Neural crest cell (in vitro differentiated cells): ENCODE results near the gene BEST1. TPM values are rescaled to one million over a fixed set of nuclear protein-coding genes. Genes with fewer than 3 reads are reported as not detected.

Source experiments
- DNase-seq: peaks from one replicate; pipeline ENCODE4 v3.0.0; 2021; ENCODE audit warnings: low read depth, mixed read lengths, low spot score
- H3K27ac Mint-ChIP-seq: one replicate; pipeline ENCODE4 v1.8.0; 2021; ENCODE audit warnings: mild to moderate bottlenecking, mixed read lengths; ENCODE audit not compliant: unreplicated experiment
- H3K27me3 Mint-ChIP-seq: 2 replicates; pipeline ENCODE4 v1.8.0; 2021; ENCODE audit warnings: low read depth, mild to moderate bottlenecking, mixed read lengths
- H3K36me3 Mint-ChIP-seq: 2 replicates; pipeline ENCODE4 v1.8.0; 2021; ENCODE audit warnings: low read depth, mild to moderate bottlenecking, mixed read lengths
- H3K4me1 Mint-ChIP-seq: 2 replicates; pipeline ENCODE4 v1.8.0; 2021; ENCODE audit warnings: mixed read lengths
- H3K4me3 Mint-ChIP-seq: one replicate; pipeline ENCODE4 v1.8.0; 2021; ENCODE audit warnings: mild to moderate bottlenecking, mixed read lengths
- H3K9me3 Mint-ChIP-seq: 2 replicates; pipeline ENCODE4 v1.8.0; 2021; ENCODE audit warnings: mixed read lengths
- total RNA-seq: library from RNA; stranded (reverse); gene quantifications from 2 replicates; pipeline ENCODE4 v1.2.1, GENCODE V29; 2021
- TF ChIP-seq, protein P1 (sequence below): fragments of 200-600 bp; sonication (generic); conservative IDR thresholded peaks from 2 replicates; pipeline ENCODE4 v1.5.0; 2021; ENCODE audit warnings: antibody characterized with exemption, mild to moderate bottlenecking

BEST1 gene
- total RNA-seq, 1 donor from 2014 or later, result 0.96 TPM

DNA sequence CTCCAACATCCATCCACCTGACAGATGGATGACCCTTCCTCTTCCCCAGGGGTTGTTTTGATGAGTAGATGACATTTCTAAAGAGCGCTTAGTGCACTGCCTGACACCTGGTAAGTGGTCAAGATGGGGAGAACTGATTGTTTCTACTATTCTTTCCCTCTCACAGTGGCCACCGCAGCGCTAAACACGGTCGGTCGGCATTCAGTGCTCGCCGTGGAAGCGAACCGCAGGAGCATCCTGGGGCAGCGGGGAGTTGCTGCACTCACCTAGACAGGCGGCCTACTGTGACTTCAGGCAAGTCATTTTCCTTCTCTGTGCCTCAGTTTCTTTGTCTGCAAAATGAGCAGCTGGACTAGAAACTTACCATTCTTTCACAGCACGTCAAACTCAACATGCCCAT lies 5.0 kb upstream of the BEST1 start:
- no peak overlapping the region for H3K27ac Mint-ChIP-seq
- H3K4me1 Mint-ChIP-seq, result peaks cover 12% of the 10 kb centered on the region
- H3K4me3 Mint-ChIP-seq, result no peak overlapping the region
- H3K9me3 Mint-ChIP-seq, result no peaks in the 10 kb centered on the region
- TF ChIP-seq, protein P1, sequence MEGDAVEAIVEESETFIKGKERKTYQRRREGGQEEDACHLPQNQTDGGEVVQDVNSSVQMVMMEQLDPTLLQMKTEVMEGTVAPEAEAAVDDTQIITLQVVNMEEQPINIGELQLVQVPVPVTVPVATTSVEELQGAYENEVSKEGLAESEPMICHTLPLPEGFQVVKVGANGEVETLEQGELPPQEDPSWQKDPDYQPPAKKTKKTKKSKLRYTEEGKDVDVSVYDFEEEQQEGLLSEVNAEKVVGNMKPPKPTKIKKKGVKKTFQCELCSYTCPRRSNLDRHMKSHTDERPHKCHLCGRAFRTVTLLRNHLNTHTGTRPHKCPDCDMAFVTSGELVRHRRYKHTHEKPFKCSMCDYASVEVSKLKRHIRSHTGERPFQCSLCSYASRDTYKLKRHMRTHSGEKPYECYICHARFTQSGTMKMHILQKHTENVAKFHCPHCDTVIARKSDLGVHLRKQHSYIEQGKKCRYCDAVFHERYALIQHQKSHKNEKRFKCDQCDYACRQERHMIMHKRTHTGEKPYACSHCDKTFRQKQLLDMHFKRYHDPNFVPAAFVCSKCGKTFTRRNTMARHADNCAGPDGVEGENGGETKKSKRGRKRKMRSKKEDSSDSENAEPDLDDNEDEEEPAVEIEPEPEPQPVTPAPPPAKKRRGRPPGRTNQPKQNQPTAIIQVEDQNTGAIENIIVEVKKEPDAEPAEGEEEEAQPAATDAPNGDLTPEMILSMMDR, result no peak
- no peaks in the 10 kb centered on the region for H3K36me3 Mint-ChIP-seq
- no peak for DNase-seq
- peaks cover 16% of the 10 kb centered on the region for H3K27me3 Mint-ChIP-seq

DNA sequence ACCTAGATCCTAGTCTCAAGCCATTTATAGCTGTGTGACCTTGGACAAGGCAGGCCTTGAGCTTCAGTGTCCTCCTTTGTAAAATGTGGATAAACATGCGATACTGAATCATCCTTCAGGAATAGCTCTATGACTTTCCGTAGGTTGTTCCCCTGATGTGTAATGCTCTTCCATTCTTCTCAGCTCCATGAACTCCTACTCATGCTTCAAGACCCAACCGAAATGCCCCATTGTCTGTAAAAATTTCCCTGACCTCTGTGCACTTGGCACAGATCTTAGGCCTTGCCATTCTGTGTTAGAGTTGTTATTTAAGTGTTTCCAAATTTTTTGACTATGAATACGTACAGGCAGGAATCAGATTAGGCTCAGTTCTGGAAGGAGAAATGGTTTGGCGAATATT lies 3.3 kb upstream of the BEST1 start:
- Mint-ChIP-seq H3K36me3 (no peaks in the 10 kb centered on the region), H3K27me3 (peaks cover 16% of the 10 kb centered on the region), H3K9me3 (no peaks in the 10 kb centered on the region), H3K4me1 (peaks cover 12% of the 10 kb centered on the region), H3K27ac (no peak overlapping the region), H3K4me3 (no peak overlapping the region)
- no peak for DNase-seq
- TF ChIP-seq, protein P1, result no peak

DNA sequence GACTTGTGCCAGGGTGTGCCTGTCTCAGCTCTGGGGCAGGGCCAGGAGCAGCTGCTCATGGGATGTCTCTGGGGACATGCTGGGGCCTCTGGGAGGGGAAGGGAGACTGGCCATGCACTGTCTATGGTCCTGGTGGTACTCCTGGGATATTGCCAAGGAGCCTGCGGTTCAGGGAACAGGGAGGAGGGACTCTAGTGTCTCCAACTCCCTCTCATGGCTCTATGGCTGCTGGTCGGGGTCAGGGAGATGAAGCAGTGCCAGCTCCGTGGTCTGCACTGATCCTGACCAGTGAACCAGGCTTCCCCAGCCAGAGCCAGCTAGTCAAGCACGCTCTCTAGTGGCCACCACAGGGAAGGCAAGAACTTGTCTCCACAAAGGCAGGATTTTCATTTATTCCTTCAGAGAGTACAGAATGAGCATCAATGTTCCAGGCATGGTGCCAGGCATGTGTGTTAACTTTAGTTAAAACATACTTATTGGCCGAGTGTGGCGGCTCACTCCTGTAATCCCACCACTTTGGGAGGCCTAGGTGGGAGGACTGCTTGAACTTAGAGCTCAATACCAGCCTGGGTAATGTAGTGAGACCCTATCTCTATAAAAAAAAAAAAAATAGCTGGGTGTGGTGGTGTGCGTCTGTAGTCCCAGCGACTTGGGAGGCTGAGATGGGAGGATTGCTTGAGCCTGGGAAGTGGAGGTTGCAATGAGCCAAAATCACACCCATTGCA lies 2.5 kb upstream of the BEST1 start:
- DNase-seq, result peak; percentile 81
- H3K4me1 Mint-ChIP-seq, result peaks cover 12% of the 10 kb centered on the region
- no peak overlapping the region for H3K27ac Mint-ChIP-seq
- TF ChIP-seq, protein P1, result peak; percentile 93
- H3K9me3 Mint-ChIP-seq, result no peaks in the 10 kb centered on the region
- no peak overlapping the region for H3K4me3 Mint-ChIP-seq
- H3K27me3 Mint-ChIP-seq, result peaks cover 16% of the 10 kb centered on the region
- H3K36me3 Mint-ChIP-seq, result no peaks in the 10 kb centered on the region

DNA sequence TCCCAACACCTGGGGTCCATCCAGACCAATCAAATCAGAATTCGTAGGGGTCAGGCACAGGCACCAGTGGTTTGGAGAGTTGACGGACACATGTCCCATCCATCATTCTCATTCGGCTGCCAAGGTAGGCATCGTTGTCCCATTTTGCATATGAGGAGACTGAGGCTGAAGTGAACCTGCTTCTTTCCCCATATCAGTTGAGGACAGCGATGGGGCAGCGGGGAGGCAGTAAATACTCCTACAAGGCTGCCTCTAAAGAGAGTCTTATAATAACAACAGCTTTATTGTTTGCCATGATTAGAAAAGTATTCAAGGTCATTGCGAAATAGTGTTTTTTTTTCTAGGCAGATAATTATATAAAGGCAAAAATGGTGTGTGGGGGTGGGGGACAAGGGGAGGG lies 1.6 kb upstream of the BEST1 start:
- TF ChIP-seq, protein P1, result no peak
- Mint-ChIP-seq H3K27me3 (peaks cover 14% of the 10 kb centered on the region), H3K4me3 (no peak overlapping the region), H3K36me3 (no peaks in the 10 kb centered on the region), H3K4me1 (peaks cover 12% of the 10 kb centered on the region), H3K27ac (no peak overlapping the region), H3K9me3 (no peaks in the 10 kb centered on the region)
- DNase-seq, result no peak

GRCh38 chr11:61949169-61950034 lies 749 bp upstream of the BEST1 start:
- peaks cover 12% of the 10 kb centered on the region for H3K4me1 Mint-ChIP-seq
- TF ChIP-seq, protein P1, result no peak
- peak overlapping the region; percentile 28 for H3K27ac Mint-ChIP-seq
- peaks cover 17% of the 10 kb centered on the region for H3K27me3 Mint-ChIP-seq
- DNase-seq, result no peak
- no peaks in the 10 kb centered on the region for H3K36me3 Mint-ChIP-seq
- no peaks in the 10 kb centered on the region for H3K9me3 Mint-ChIP-seq
- H3K4me3 Mint-ChIP-seq, result peak overlapping the region; percentile 19
